Caco-2 (cell line): Measurements from ENCODE around the gene SUPT16H. TPM values are rescaled to one million over a fixed set of nuclear protein-coding genes. Genes with fewer than 3 reads are reported as not detected.

ENCODE experiments used
- BruUV-seq: library from RNA; stranded (reverse); fragments of 400-500 nt; replicated peaks from 2 replicates; lab custom pipeline; 2021; lab: Mats Ljungman, UMichigan
- CTCF ChIA-PET: fragments of 300-600 bp; sonication (Branson Sonifier 250); formaldehyde crosslinking; loops from one replicate; lab custom pipeline; 2022; ENCODE audit warnings: antibody characterized with exemption; lab: Charles Lee
- POLR2A ChIA-PET: fragments of 300-600 bp; sonication (Branson Sonifier 250); formaldehyde crosslinking; loops from one replicate; lab custom pipeline; 2022; ENCODE audit warnings: antibody characterized with exemption; lab: Charles Lee
- DNase-seq, 2 experiments: peaks; one replicate each; pipeline versions ENCODE4 v3.0.0 to v3.0.0-alpha.2; 2020 to 2022
- H3K27me3 ChIP-seq: replicated peaks from 2 replicates; pipeline ENCODE4 v1.6.0; 2011; ENCODE audit warnings: low read length; ENCODE audit not compliant: control insufficient read depth, insufficient read depth
- H3K36me3 ChIP-seq: 2 replicates; pipeline ENCODE4 v1.5.1; 2011; ENCODE audit warnings: low read length; ENCODE audit not compliant: control insufficient read depth, insufficient read depth
- H3K4me1 ChIP-seq: fragments of 250-450 bp; sonication (Bioruptor Pico); 2 replicates; pipeline ENCODE4 v1.5.1; 2020; ENCODE audit warnings: mild to moderate bottlenecking
- H3K4me3 ChIP-seq: 2 replicates; pipeline ENCODE4 v1.5.1; 2011; ENCODE audit warnings: low read depth, mild to moderate bottlenecking, control low read depth, low read length
- H3K9me3 ChIP-seq: fragments of 250-450 bp; sonication (Bioruptor Pico); 2 replicates; pipeline ENCODE4 v1.5.1; 2020; ENCODE audit warnings: mild to moderate bottlenecking, moderate library complexity
- H3K27ac Mint-ChIP-seq: one replicate; pipeline ENCODE4 v1.8.0; 2022; ENCODE audit warnings: mixed read lengths; ENCODE audit not compliant: unreplicated experiment
- H3K27me3 Mint-ChIP-seq: one replicate; pipeline ENCODE4 v1.8.0; 2022; ENCODE audit warnings: mixed read lengths; ENCODE audit not compliant: insufficient read depth, unreplicated experiment
- H3K36me3 Mint-ChIP-seq: one replicate; pipeline ENCODE4 v1.8.0; 2022; ENCODE audit warnings: mild to moderate bottlenecking, mixed read lengths; ENCODE audit not compliant: insufficient read depth, unreplicated experiment
- H3K4me1 Mint-ChIP-seq: one replicate; pipeline ENCODE4 v1.8.0; 2022; ENCODE audit warnings: low read depth, mixed read lengths; ENCODE audit not compliant: unreplicated experiment
- H3K4me3 Mint-ChIP-seq: one replicate; pipeline ENCODE4 v1.8.0; 2022; ENCODE audit warnings: mild to moderate bottlenecking, moderate library complexity, mixed read lengths; ENCODE audit not compliant: unreplicated experiment
- H3K9me3 Mint-ChIP-seq: one replicate; pipeline ENCODE4 v1.8.0; 2022; ENCODE audit warnings: mixed read lengths; ENCODE audit not compliant: unreplicated experiment
- CTCF ChIP-seq, 2 experiments: fragments of 200-600 bp in 1 of 2; IDR thresholded peaks; 1 replicate in 1 of 2; 2 replicates in 1 of 2; pipeline versions ENCODE4 v1.5.1 to v1.8.0; 2011 to 2022; ENCODE audit warnings: antibody characterized with exemption in 1 of 2, control low read depth in 1 of 2, inconsistent platforms in 1 of 2, low read depth in 1 of 2, low read length in 1 of 2, mild to moderate bottlenecking in 1 of 2, moderate library complexity in 1 of 2; ENCODE audit not compliant: insufficient read depth in 1 of 2, severe bottlenecking in 1 of 2, unreplicated experiment in 1 of 2
- intact Hi-C: fragments of 100-400 bp; cut with micrococcal nuclease; formaldehyde crosslinking; loops from one replicate; pipeline ENCODE4 v1.10.0; 2022; ENCODE audit not compliant: unreplicated experiment
- total RNA-seq: library from RNA; stranded (reverse); gene quantifications from 2 replicates; pipeline ENCODE4 v1.2.3, GENCODE V29; 2022

The SUPT16H gene
- total RNA-seq, 1 experiment from 2014 or later = 118 TPM

- BruUV-seq = no TSS peak
- no peaks in the 10 kb centered on the region for H3K36me3 Mint-ChIP-seq
- H3K27me3 Mint-ChIP-seq = no peaks in the 10 kb centered on the region
- intact Hi-C loops = loop anchor here (2.0 kb wide), 1 partner anchor 247 kb away; no protein-coding TSS in a partner anchor
- no peaks in the 10 kb centered on the region for H3K9me3 Mint-ChIP-seq
- Histone ChIP-seq H3K27me3 (no peaks in the 10 kb centered on the region), H3K36me3 (no peaks in the 10 kb centered on the region), H3K9me3 (no peaks in the 10 kb centered on the region), H3K4me3 (no peak overlapping the region), H3K4me1 (peaks cover 21% of the 10 kb centered on the region)
- TF ChIP-seq CTCF (IDR thresholded peaks at IDR 0.05; ENCODE audit: insufficient read depth in 1 of 2, low read depth in 1 of 2, low read length in 1 of 2, severe bottlenecking in 1 of 2, unreplicated experiment in 1 of 2) = no peak
- H3K27ac Mint-ChIP-seq = no peak overlapping the region
- DNase-seq = no peak
- ChIA-PET CTCF (no interaction called here), POLR2A (no interaction called here)
- no peaks in the 10 kb centered on the region for H3K4me1 Mint-ChIP-seq
- no peak overlapping the region for H3K4me3 Mint-ChIP-seq
Measured at GRCh38 chr14:21309956-21310355, 73.9 kb downstream of the SUPT16H start.

GRCh38 chr14:21309238-21309636, 74.6 kb downstream of the SUPT16H start:
- no peak for TF ChIP-seq CTCF (IDR thresholded peaks at IDR 0.05; ENCODE audit: insufficient read depth in 1 of 2, low read depth in 1 of 2, low read length in 1 of 2, severe bottlenecking in 1 of 2, unreplicated experiment in 1 of 2)
- Histone ChIP-seq H3K4me3 (peak overlapping the region; percentile 29), H3K36me3 (no peaks in the 10 kb centered on the region), H3K4me1 (peaks cover 21% of the 10 kb centered on the region), H3K27me3 (no peaks in the 10 kb centered on the region), H3K9me3 (no peaks in the 10 kb centered on the region)
- Mint-ChIP-seq H3K36me3 (no peaks in the 10 kb centered on the region), H3K27me3 (no peaks in the 10 kb centered on the region), H3K4me3 (peak overlapping the region; percentile 78), H3K4me1 (no peaks in the 10 kb centered on the region), H3K27ac (peak overlapping the region; percentile 89), H3K9me3 (no peaks in the 10 kb centered on the region)
- BruUV-seq = TSS peak; percentile 95
- POLR2A ChIA-PET = no interaction called here
- CTCF ChIA-PET = no interaction called here
- no peak for DNase-seq
- intact Hi-C loops = loop anchor here (2.0 kb wide), 1 partner anchor 248 kb away; no protein-coding TSS in a partner anchor

- intact Hi-C loops = loop anchor here (1.0 to 2.0 kb wide), 2 partner anchors 39 to 248 kb away; partner anchors contain the start of gene HNRNPC
- Histone ChIP-seq H3K36me3 (no peaks in the 10 kb centered on the region), H3K9me3 (no peaks in the 10 kb centered on the region), H3K27me3 (no peaks in the 10 kb centered on the region), H3K4me3 (peak overlapping the region; percentile 36), H3K4me1 (peaks cover 21% of the 10 kb centered on the region)
- TF ChIP-seq CTCF (IDR thresholded peaks at IDR 0.05; ENCODE audit: insufficient read depth in 1 of 2, low read depth in 1 of 2, low read length in 1 of 2, severe bottlenecking in 1 of 2, unreplicated experiment in 1 of 2) = no peak
- Mint-ChIP-seq H3K4me3 (peak overlapping the region; percentile 78), H3K9me3 (no peaks in the 10 kb centered on the region), H3K4me1 (no peaks in the 10 kb centered on the region), H3K27ac (peak overlapping the region; percentile 89), H3K36me3 (no peaks in the 10 kb centered on the region), H3K27me3 (no peaks in the 10 kb centered on the region)
- DNase-seq = peak; percentile 93 to 97
- BruUV-seq = no TSS peak
- ChIA-PET POLR2A (interaction anchor here (1.5 kb wide), 1 partner anchor 147 kb away, joined by 5 read pairs; the partner anchor contains the start of gene CHD8), CTCF (no interaction called here)
Measured at GRCh38 chr14:21308479-21309237, 75.2 kb downstream of the SUPT16H start.
